Activated gamma-delta T cell treated with Interleukin-2 at 50 U/mL for 16 hours (primary cell): Measurements from ENCODE around the gene SPR.
A peak's percentile ranks its signal among the peaks of the same experiment; 100 is the strongest.
"Not testable (repeated sequence)": the region's sequence is repeated elsewhere in the genome, so short reads cannot be mapped to it uniquely, and the experiment has no call there.

Experiments used
- DNase-seq: peaks from one replicate; pipeline ENCODE4 v3.0.0-alpha.2; 2020

The SPR gene

DNA sequence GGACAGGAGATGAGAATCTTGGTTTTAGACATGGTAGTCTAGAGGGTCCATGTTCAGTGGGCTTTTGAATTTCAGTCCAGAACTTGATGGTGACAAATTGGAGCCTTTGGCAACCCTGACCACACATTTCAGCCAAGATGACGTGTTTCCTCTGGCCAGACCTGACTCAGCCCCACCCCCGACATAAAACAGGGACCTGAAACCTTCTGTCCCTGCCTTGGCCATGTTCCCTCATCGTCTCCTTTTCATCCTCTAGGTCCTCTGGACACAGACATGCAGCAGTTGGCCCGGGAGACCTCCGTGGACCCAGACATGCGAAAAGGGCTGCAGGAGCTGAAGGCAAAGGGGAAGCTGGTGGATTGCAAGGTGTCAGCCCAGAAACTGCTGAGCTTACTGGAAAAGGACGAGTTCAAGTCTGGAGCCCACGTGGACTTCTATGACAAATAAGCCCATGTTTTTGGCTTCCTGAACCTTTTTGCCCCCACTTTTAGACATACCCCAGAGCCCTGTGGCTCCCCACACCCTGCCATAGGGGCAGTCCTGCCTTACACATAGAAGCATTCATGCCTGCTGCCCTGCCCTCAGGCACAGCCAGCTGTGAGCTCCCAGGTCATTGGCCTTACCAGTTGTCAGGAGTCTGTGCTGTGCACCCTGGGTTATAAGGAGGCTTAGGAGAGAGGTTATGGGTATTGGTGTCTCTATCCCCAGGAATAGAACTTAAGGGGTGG, 4.0 kb downstream of the SPR start:
- no peak for DNase-seq

DNA sequence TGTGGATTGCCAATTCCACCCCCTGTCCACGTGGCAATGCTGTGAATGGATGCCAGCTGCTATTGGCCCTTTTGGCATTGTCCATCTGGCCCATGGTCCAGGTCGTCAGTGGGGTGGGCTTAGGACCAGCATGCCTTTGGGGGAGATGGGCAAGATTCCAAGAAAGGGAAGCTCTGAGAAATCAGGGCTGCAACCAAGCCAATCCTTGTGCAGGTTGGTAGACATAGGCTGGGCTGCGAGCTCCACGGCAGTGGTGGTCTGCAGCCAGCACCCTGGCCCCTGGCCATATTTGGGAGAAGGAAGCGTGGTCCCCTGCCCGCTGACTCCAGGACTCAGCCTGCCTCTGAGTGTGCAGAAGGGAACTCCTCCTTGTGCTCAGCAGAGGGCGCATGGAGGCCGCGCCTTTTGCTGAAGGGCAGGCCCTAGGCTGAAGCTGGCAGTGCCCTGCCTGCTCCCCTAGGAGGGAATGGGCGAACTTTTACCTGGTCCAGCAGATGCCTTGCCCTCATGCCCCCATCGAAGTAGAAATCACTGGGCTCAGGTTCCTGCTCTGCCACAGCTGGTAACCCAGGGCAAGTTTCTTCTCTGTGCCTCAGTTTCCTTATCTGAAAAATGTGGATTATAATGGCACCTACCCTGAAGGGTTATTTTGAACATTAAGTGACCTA, 5.4 kb downstream of the SPR start:
- DNase-seq, result peak; percentile 44

- DNase-seq, result no peak
These were observed 6.5 kb downstream of the SPR start for GRCh38 chr2:72893594-72894319.

DNA sequence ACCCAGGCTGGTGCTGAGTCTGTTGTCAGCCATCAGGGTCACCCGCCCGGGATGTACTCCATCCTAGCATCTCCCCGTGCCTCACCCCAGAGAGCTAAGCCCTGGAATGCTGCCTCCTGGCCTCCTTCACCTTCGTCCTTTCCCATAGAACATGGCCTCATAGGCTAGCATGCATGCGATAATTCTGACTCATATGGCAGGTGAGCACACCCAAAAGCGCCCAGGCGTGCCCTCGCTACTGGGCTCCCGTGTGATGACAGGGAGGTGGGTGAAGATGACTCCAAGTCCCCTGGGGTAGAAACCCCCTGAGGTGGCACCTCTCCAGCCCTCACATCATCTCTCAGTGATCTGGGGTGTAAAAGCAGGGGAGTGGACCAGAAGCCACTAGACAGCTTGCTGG, 7.3 kb downstream of the SPR start:
- no peak for DNase-seq

DNA sequence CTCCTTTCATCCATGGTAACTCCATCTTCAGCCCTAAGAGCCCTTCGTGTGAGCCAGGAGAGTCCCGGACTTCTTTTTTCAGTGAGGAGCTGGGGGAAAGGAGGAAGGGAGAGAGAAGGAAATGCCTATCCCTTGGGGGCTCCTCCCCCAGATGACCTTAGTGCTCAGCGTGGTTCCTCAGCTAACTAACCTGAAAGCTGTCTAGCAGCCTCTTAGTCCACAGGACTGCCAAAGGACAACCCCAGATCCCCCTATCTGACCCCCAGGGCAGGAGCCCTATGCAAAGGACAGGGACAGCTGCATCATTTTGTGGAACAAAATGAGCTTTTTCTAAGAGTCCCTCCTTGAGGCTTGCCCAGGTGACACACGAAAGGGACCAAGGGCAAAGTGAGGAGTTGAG, 7.9 kb downstream of the SPR start:
- DNase-seq, result no peak

GRCh38 chr2:72895759-72896281, 8.6 kb downstream of the SPR start:
- no peak for DNase-seq

DNA sequence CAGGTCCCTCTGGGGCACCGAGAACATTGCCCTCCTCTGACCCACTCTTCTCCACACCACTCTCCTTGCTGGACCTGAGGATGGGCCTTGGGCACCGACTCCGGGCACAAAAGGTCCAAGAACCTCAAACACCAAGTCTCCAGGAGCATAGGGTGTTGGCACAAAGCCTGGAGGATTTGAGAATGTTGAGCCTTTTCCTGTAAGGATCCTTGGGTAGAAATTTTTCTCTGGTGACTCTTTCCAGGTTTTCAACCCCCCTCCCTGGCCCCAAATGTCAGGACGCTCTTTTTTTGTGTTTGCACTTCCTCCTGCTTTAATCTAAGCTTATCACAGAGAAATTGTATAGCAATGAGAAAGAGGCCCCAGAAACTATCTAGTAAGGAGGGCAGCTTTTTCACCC, 9.2 kb downstream of the SPR start:
- no peak for DNase-seq

- DNase-seq, result no peak
These were observed 10.8 kb downstream of the SPR start for GRCh38 chr2:72897785-72898584.

DNA sequence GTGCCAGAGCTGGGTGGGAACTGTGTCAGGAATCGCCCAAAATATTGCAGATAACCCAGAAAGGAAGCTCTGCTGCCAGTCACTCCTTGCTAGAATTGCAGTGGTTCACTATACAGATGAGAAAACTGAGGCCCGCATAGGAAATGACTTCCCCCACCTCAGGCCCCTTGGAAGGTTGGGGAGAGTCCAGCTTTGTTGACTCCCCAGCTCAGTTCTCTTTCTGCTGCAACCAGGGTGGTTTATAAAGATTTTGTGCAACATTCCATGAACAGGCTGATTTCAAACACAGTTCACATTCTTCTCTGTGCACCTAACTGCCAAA, 11.3 kb downstream of the SPR start:
- no peak for DNase-seq

GRCh38 chr2:72900191-72900825, 13.1 kb downstream of the SPR start:
- DNase-seq, result no peak

GRCh38 chr2:72901426-72901825, 14.2 kb downstream of the SPR start:
- DNase-seq, result no peak

DNA sequence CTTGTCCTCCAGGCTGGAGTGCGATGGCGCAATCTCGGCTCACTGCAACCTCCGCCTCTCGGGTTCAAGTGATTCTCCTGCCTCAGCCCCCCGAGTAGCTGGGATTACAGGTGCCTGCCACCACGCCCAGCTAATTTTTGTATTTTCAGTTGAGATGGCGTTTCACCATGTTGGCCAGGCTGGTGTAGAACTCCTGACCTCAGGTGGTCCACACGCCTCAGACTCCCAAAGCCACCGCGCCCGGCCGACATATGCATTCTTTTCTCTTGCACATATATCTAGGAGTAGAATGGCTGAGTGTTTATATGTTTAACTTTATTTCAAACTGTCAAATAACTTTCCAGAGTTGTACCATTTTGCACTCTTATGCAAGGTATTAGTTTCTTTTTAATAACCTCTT, 20.2 kb downstream of the SPR start:
- DNase-seq, result not testable (repeated sequence)

DNA sequence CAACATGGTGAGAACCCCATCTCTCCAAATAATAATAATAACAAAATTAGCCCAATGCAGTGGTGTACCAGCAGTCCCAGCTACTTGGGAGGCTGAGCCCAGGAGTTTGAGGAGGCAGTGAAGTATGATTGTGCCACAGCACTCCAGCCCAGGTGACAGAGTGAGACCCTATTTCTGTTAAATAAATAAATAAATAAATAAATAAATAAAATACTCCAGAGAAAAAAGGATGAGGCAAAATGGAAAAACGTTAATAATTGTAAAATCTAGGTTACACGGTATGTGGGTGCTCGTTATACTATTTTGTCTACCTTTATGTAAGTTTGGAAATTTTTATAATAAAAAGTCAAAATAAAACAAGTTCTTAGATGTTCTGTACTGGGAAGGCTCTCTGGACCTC, 21.5 kb downstream of the SPR start:
- DNase-seq, result no peak

- DNase-seq, result no peak
These were observed 24.0 kb downstream of the SPR start for GRCh38 chr2:72911256-72911655.

GRCh38 chr2:72913486-72914205, 26.4 kb downstream of the SPR start:
- no peak for DNase-seq

DNA sequence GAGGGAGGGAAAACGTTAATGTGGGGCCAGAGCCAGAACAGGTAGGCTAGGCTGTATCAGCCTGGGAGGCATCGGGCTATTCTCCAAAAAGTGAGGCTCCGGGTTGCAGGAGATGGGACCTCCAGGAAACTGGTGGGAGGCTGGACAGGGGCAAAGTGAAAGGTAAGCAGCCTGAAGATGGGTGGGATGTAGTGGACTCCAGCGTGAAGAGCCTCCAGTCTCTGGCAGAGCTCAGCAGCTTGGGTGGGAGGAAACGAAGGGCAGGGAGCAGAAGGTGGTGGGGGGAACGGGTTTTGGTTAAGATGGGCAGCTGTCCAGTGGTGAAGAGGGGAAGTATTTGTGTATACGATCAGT, 27.0 kb downstream of the SPR start:
- no peak for DNase-seq

DNA sequence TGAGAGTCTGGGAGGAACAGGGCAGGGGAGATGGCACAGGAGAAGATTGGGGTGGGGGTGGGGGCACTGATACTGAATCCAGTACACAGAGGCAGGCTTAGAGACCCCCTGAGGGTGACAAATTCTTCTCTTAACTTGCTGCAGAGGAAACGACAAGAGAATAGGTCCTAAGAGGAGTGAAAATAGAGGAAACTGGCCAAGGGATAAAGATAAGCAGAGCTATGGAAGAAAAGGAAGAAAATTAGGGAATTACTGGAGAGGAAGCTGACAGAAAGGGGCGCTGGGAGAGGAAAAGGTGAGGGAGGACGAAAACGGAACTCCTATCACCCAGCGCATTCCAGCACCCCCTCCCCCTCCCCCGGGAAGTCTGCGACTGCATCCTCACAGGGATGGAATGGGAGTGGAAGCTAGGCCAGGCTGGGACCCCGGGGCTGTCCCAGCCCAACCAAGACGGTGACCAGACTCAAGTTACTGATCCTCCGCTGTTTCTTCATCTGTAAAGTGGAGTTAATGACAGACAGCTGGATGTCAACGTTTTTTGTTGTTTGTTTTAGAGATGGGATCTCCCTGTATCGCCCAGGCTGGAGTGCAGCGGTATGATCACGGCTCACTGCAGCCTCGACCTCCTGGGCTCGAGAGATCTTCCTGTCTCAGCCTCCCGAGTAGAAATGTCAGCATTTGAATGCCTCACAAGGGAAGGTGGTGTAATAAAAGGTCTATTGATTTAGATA, 27.5 kb downstream of the SPR start:
- DNase-seq, result no peak

GRCh38 chr2:72915320-72915906, 28.2 kb downstream of the SPR start:
- DNase-seq, result no peak

GRCh38 chr2:72915907-72916742, 28.9 kb downstream of the SPR start:
- no peak for DNase-seq

DNA sequence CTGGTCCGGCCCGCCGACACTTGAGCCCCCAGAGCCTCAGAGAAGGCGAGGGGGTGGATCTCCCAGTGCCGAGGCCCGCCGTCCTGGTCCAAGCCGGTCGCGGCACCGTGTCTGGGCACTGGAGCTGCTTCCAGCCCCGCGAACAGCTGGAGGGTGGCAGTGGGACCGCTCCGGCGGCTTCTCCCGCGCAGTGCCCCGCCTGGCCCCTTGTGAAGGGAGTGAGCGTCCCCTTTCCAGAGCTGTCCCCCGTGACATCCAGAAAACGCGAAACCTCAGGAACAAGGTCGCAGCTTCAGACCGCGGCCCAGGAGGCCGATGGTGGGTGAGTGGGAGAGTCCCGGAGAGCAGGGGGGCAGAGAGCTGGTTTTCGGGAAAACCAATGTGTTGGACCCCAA, 29.5 kb downstream of the SPR start:
- no peak for DNase-seq
